ENCODE measurements around the gene ZNF853. TPM values are rescaled to one million over a fixed set of nuclear protein-coding genes. Genes with fewer than 3 reads are reported as not detected.
A peak's percentile ranks its signal among the peaks of the same experiment; 100 is the strongest.
"Not testable (repeated sequence)": the region's sequence is repeated elsewhere in the genome, so short reads cannot be mapped to it uniquely, and the experiment has no call there.

The ZNF853 gene
- 10 to 100 TPM; 11.6 to 19.4 (median 12.6) TPM for polyA plus RNA-seq (ENCODE audit: insufficient read depth in 1 of 5, insufficient read length in 5 of 5, low replicate concordance in 1 of 5)
- long read RNA-seq, donor 1, transcript ZNF853-201 (3 exons, 3,857 nt) = major isoform, 8 of 14 reads
- long read RNA-seq, donor 1, partial matches to known transcripts = 0 of 14 reads
- long read RNA-seq, donor 1, other reads (novel, unspliced or antisense) = 6 of 14 reads
- long read RNA-seq, donor 2, partial matches to known transcripts = 28 of 29 reads
- long read RNA-seq, donor 2, other reads (novel, unspliced or antisense) = 0 of 29 reads
- long read RNA-seq, donor 3, transcript ZNF853-201 (3 exons, 3,857 nt) = major isoform, 5 of 5 reads
- long read RNA-seq, donor 3, partial matches to known transcripts = 0 of 5 reads
- long read RNA-seq, donor 3, other reads (novel, unspliced or antisense) = 0 of 5 reads
- long read RNA-seq, donor 4, partial matches to known transcripts = 0 of 4 reads
- long read RNA-seq, donor 4, other reads (novel, unspliced or antisense) = 0 of 4 reads
- long read RNA-seq, donor 5, partial matches to known transcripts = 31 of 45 reads
- long read RNA-seq, donor 5, other reads (novel, unspliced or antisense) = 11 of 45 reads
- long read RNA-seq, donor 6, transcript ZNF853-201 (3 exons, 3,857 nt) = major isoform, 7 of 53 reads
- long read RNA-seq, donor 6, partial matches to known transcripts = 40 of 53 reads
- long read RNA-seq, donor 6, other reads (novel, unspliced or antisense) = 6 of 53 reads
- long read RNA-seq, donor 7, partial matches to known transcripts = 0 of 8 reads
- long read RNA-seq, donor 7, other reads (novel, unspliced or antisense) = 5 of 8 reads
- long read RNA-seq, donor 8, partial matches to known transcripts = 0 of 1 reads
- long read RNA-seq, donor 8, other reads (novel, unspliced or antisense) = 0 of 1 reads

- DNase-seq = no peak
Measured at GRCh38 chr7:6614953-6615722, at the start of gene ZNF853. Gene ZNF853, plus strand, starts transcription at chr7:6615610. Its CDS starts 565 bp downstream, at chr7:6616175.

- no peak for DNase-seq
Measured at GRCh38 chr7:6565655-6566054, 49.8 kb upstream of the ZNF853 start.

GRCh38 chr7:6567886-6568285, 47.5 kb upstream of the ZNF853 start:
- DNase-seq = no peak

DNA sequence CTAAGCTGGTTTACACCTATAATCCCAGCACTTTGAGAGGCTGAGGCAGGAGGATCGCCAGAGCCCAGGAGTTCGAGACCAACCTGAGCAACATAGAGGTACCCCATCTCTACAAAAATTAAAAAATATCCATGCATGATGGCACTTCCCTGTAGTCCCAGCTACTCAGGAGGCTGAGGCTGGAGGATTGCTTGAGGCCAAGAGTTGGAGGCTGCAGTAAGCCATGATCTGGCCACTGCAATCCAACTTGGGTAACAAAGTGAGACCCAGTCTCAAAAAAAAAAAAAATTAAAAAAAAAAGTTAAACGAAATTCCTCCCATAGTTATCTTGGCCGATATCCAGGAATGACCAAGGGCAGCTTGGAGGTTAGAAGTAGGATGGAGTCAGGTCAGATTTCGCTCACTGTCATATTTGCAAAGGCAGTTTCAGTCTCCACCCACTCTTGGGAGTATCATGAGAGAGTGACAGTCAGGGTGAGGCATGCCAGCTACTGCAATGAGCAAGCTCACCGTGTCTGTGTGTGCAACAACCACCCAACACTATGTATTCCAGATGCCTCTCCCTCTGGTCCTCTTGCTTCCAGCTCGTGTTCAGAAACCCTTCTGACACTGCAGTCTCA, 44.1 kb upstream of the ZNF853 start:
- no peak for DNase-seq

- no peak for DNase-seq
Measured at GRCh38 chr7:6575281-6576023, 40.0 kb upstream of the ZNF853 start.

GRCh38 chr7:6576024-6576866, 39.2 kb upstream of the ZNF853 start:
- DNase-seq = no peak

- not testable (repeated sequence) for DNase-seq
Measured at GRCh38 chr7:6576867-6577368, 38.5 kb upstream of the ZNF853 start.

GRCh38 chr7:6577369-6578113, 37.9 kb upstream of the ZNF853 start, which contains the start of gene ZDHHC4:
Gene ZDHHC4, plus strand, starts transcription at chr7:6577454. Its CDS starts 3,108 bp downstream, at chr7:6580562.
- DNase-seq = peak; percentile 89 to 91

GRCh38 chr7:6578114-6579084, 37.0 kb upstream of the ZNF853 start:
- no peak for DNase-seq

GRCh38 chr7:6579446-6579845, 36.0 kb upstream of the ZNF853 start:
- DNase-seq = no peak

GRCh38 chr7:6585746-6586432, 29.5 kb upstream of the ZNF853 start:
- DNase-seq = not testable (repeated sequence)

- DNase-seq = no peak
Measured at GRCh38 chr7:6588566-6588965, 26.8 kb upstream of the ZNF853 start.

DNA sequence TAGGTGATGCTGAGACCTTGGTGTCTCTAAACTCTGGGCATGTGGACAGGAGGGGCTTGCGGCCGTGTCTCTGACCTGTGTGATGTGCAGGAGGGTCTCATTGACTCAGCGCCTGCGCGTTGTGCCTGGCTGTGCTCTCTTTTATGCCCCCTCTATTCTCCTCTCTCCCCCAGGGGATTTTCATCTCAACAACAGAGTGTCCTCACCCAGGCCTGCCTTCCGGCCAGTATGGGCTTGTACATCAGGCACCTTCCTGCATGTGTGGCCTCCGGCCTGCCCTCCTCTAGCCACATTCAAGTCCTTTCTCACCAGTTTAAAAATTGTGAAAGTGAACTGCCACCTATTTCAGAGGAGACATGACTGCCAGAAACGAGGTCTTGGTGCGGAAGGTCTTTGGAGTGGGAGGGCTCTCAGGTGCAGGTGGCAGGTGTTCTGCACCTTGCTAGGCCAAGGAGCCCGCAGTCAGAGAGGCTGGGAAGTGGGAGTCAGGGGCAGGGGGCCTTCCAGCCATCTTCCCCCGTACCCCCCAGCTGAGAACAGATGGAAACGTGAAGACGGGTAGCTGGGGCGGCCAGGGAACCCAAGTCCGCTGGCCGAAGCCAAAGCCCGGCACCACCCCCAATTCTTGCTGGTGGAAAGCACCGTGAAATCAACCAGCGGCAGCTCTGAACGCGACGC, 26.1 kb upstream of the ZNF853 start:
- no peak for DNase-seq

DNA sequence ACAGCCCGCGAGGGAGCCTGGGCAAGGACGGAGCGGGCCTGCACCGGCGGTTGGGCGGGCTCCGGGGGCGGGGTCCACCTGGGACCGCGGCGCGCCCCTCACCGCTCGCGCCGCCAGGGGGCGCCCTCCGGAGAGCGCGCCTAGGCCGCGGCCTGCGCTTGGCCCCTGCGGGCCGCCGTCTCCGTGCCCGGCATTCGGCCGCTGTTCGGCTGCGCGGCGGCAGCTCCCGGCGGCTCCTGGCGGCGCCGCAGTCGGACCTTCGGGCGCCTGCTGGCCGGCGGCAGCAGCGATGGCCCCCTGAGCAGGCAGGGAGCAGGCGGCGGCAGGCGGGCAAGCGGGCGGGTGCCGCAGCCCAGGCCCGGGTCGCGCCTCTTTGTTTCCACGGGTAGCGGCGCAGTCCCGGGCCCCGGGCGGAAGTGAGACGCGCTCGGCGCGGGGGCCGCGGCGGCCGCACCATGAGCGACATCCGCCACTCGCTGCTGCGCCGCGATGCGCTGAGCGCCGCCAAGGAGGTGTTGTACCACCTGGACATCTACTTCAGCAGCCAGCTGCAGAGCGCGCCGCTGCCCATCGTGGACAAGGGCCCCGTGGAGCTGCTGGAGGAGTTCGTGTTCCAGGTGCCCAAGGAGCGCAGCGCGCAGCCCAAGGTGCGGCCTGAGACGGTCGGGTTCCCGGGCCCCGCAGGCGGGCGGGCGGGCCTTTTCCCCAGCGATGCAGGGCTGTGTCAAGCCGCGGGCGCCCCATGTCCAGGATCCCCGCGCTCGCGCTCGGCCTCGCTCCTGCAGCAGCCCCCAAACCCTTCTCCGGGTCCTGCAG, 25.4 kb upstream of the ZNF853 start, which contains the start of gene INTS15:
Gene INTS15, plus strand, starts transcription at position 193 of the 816 bp plus-strand sequence. Its CDS starts 263 bp downstream, at position 456.
- peak; percentile 82 to 83 for DNase-seq

DNA sequence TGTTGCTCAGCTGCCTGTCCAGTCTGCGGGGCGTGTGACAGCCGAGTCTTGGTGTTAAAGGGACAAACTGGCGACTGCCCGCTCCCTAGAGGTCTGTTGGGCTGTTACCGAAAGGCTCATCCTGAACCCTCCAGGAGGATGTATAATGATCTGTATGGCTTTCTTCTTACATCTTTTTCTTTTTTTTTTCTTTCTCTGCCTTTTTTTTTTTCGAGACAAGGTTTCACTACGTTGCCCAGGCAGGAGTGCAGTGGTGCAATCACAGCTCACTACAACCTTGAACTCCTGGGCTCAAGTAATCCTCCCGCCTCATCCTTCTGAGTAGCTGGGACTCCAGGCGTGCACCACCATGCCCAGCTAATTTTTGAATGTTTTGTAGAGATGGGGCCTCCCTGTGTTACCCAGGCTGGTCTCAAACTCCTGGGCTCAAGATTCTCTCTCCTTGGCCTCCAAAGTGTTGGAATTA, 24.7 kb upstream of the ZNF853 start:
- DNase-seq = no peak
